HuH-7 (cell line): ENCODE data around the gene LRRC4C.
"Not testable (repeated sequence)": the region's sequence is repeated elsewhere in the genome, so short reads cannot be mapped to it uniquely, and the experiment has no call there.

Source experiments
- DNase-seq: peaks from one replicate; pipeline ENCODE4 v3.0.0; 2011; ENCODE audit warnings: low spot score

LRRC4C gene

DNA sequence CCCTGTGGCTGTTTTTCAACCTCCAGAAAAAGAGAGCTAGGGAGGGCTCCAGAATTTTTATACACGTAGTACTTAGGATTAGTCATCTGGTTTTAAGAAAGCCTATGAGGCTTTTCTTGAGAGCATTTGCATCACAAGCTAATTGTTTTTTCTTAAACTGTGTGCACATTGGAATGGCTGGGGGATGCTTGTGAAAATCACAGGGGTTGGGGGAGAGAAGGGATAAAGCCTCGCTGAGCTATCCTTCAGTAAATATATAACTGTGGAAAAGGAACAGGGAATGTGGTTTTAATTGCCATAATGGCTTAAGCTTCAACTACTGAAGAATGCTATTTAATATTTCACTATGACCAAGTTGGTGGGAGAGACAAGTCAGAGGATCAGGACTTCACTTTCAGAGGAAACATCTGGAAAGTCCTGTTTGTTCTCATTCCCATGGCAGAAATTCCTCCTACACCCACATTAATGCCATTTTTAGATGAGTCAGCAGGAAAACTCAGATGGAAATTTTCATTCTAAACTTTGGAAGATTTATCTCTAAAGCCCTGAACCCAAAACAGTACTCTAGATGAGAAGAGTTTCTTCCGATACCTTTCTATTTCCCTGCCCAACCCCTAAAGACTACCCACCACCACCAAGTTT lies 591.3 kb downstream of the LRRC4C start:
- DNase-seq, result no peak

GRCh38 chr11:40857754-40858153 lies 601.7 kb downstream of the LRRC4C start:
- DNase-seq, result not testable (repeated sequence)

DNA sequence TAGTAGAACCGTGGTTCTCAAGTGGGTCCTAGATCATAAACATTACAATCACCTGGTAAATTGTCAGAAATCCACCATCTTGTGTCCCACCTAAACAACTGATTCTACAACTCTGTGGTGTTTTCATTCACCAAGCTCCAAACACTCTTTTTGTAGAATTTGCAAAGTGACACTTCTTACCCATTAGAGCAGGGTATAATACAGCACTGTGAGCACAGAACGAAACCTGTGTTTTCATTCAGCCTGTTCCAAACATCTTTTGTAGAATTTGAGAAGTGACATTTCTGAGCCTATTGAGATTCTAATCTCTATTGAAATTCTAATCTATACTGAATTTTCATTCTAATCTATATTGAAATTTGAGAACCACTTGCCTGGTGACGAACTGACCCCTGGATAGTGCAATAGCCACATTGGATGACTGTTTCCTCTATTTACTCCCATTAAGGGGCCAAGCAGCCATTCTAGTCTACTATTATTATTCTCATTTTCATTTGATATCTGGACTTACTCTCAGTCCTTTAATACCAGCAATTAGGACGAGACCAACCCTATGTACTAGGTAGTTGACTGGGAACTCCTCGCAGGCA lies 616.6 kb downstream of the LRRC4C start:
- no peak for DNase-seq

- no peak for DNase-seq
Measured at GRCh38 chr11:40841231-40841630, 618.2 kb downstream of the LRRC4C start.

GRCh38 chr11:40838181-40838683 lies 621.2 kb downstream of the LRRC4C start:
- no peak for DNase-seq

GRCh38 chr11:40827116-40827515 lies 632.3 kb downstream of the LRRC4C start:
- DNase-seq, result no peak

DNA sequence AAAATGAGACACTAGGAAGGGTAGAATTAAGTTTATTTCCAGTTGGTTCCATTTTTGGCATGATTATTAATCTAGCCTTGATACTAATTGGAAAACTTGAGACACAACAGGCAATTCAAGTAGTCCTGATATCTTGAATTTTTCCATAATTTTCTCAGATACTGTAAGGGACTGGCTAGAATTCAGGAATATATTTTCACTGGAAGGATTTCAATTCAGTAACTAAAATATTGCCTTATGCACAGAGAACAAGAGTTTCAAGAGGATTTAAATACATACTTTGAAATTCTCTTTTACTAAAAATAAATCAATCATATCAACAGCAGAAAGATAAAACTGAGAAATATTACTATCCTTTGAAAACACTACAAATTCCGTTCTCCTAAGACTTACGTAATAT lies 632.9 kb downstream of the LRRC4C start:
- no peak for DNase-seq

DNA sequence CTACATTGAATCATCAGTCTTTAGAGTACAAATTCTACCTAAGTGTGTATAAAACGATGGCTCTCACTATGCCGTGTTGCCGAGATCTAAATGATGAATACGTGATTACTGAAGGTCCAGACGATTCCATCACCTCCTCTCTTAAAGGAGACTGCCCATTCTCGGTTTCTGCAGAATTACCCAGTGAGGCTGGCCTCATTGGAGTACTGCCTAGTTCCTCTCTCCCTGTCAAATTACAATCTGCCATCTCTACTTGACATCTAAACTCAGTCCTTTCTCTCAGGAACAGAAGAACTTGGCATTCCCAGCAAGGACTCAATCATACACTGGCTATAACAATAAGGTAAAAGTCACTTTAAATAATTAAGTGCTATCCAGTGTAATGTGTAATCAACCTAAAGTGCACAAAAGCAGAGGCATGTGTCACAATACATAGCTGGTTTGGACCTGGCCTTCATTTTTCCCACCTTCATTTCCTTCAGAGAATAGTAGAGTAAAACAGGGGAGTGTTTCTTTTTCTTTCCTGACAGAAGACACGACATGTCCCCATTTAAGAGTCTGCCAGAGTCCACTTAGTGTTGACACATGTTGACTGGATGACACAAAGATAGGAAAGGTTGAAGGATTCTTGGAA lies 634.1 kb downstream of the LRRC4C start:
- no peak for DNase-seq

DNA sequence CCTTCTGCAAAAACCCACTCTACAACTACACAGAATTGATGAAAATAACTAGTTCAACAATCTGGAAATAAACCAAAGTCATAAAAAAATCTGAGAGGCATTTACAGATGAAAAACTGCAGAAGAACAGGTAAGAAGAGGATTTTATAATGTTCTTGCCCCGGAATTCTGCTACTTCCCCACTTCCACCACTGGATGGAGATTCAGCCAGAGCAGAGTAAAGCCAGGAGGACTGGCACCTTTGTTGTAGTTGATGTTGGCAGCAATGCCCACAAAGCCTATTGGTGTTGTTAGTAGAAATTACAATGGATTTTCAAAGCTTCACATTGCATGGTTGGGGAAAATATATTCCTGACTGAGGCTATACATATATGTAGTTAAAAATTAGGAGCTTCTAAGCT lies 640.2 kb downstream of the LRRC4C start:
- DNase-seq, result no peak

- no peak for DNase-seq
Measured at GRCh38 chr11:40816976-40817375, 642.5 kb downstream of the LRRC4C start.

DNA sequence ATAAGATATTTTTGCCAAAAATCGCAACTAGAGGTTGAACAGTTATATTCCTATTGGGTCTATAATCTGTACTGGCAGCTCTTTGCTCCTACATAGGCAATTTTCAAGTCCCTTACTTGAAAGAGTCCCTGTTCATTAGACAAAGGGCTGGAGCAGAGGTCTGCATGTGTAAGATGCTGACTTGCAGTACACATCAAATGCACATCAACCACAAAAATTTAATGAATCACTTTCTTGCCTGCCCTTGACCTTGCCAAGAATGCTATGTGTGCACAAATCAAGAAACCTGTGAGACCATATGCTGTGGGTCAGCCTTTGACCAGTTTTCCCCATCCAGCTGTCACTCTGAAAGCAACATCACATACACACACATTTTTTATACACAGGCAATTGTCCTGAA lies 661.5 kb downstream of the LRRC4C start:
- DNase-seq, result no peak

GRCh38 chr11:40787224-40787623 lies 672.2 kb downstream of the LRRC4C start:
- no peak for DNase-seq

GRCh38 chr11:40763046-40763445 lies 696.4 kb downstream of the LRRC4C start:
- DNase-seq, result no peak

GRCh38 chr11:40759341-40759740 lies 700.1 kb downstream of the LRRC4C start:
- no peak for DNase-seq

GRCh38 chr11:40754297-40754696 lies 705.2 kb downstream of the LRRC4C start:
- no peak for DNase-seq

DNA sequence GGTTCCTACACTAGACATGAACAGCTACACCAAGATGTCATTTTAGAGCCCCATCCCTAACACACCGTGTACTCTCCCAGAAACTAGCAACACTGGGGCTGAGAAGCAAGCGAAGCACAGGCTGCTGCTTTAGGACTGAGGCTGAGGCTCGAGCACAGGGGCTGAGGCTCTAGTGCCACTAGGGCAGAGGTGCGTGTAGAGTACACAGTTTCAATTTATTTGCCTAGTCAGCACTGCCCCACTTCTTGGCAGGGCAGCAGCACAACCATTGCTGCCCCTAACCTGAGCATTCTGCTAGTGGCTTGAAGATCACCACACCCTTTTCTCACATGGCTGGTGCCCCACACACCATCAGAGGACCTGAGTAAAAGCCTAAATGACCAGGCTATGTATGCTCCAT lies 713.2 kb downstream of the LRRC4C start:
- DNase-seq, result no peak

DNA sequence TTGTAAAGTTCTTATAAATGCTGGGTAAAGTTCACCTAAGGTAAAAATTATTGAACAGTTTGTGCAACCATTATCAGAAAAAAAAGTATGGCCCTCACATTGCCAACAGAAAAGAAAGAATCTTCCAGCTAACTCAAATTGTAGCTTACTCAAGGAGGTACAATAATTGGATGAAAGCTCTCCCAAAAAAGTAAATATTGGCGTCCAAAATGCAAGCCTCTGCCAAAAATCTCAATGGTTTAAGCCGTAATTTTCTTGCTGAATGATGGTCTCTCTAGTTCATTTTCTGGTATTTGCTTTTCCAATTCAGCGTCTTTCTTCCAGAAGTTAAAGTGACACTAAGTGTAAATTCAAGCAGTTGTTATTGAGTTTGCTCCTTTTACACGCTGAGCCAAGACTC lies 727.3 kb downstream of the LRRC4C start:
- no peak for DNase-seq

DNA sequence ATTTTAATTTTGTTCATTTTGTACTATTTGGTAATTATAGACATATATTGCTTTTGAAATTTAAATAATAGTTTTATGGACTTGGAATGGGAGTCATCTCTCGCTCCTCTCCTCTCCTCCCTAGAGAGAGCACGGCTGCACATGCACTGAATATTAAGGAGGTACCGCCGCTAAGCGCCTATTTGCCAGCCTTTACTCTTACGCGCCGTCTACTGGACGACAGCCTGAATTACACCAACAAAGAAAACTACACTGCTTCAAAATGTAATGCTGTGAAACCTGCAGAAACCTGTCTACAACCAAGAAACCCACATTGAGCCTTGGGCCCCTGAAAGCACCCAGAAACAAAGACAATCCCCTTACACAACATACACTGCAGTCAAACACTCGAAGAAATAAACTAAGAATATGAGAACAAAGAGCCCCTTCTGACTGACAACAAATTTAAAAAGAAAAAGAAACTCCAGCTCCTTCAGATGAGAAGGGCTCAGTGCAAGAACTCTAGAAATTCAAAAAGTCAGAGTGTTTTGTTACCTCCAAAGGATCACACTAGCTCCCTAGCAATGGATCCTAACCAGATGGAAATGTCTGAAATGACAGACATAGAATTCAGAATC lies 737.2 kb downstream of the LRRC4C start:
- DNase-seq, result peak; percentile 5

DNA sequence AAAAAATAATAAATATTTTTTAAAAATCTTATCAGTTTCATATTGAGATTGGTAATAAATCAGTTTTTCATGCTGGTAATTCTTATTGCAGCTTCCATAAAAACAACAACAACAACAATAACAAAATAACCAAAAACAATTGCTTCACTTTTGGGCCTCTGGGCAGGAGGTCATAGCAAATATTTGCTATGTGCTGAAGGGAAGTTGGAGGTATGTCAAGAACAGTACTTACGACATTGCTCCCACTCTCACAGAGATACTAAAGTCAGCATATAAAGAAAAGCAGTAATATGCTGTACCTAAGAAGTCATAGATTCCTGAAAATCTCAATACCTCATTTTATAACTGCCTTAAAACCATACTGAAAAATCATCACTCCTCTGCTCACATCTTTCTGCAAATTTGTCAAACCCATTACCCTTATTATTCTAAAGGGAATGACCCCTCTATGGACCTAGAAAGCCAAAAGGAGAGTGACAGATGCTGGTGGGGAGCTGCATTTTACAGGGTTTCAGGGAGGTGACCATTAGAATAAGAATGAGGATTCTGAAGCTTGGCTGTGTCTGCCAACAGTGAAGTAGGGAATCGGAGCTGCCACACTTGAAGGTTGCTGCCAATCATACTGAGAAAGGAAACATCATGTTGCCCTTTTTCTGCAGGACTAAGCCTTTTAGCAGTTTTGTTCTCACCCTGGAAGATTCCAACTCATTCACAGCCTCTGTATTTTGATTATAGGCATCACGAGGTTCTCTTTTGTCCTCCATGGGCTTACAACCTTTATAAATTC lies 742.9 kb downstream of the LRRC4C start:
- no peak for DNase-seq

DNA sequence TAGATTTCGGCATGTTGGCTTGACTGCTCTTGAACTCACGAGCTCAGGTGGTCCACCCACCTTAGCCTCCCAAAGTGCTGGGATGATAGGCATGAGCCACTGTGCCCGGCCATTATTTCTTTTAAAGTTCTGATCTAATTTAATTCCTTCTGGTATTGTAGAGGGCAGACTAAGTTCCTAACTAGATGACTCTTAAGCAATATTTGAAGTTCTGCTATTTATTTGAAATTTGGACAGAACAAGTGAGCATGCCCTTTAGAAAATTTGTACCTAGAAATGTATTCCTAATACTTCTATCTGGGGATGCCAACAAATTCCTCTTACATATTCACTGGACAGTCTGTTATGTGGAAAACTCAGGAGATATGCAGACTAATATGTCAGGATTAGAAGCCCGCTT lies 746.4 kb downstream of the LRRC4C start:
- DNase-seq, result no peak

DNA sequence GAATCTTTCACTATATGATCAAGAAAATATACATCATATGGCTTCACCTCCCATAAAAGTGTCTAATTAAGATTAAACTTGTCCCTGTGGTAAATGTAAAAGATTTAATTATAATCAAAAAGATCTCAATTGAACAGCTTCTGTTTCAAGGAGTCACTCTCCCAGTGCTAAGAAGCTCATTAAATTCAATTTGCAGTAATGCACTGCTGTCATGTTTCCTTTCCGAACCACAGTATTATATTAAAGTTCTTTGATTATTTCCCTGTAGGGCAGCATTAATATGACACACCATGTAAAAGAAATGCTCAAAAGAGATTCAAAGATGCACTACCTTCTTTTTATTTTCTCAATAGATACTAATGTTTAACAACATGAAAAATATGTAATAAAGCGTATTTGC lies 758.4 kb downstream of the LRRC4C start:
- no peak for DNase-seq

DNA sequence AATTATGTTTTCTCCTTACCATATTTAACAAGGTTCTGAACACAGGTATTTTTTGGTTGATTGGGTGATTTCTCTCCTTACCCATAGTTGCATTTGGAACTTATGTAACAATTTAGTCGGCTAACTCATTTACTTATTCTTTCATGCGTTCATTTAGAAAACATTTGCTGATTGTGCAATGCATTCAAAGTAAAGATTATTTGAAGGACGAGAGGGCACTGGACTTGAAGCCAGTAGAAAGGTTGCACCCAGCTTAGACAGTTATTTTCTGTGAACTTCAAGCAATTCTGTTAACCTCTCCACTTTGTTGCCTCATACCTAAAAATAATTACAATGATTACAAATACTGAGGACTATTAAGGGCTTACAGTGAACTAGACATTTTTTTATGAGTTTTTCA lies 769.6 kb downstream of the LRRC4C start:
- DNase-seq, result no peak
